Measurements from ENCODE around the gene ZNF805. TPM values are rescaled to one million over a fixed set of nuclear protein-coding genes. Genes with fewer than 3 reads are reported as not detected.

ZNF805 gene
- total and polyA plus RNA-seq, 2 of the 13 experiments (the other 11 are each of a cell fraction or from before 2014, with no cell fraction given): 5.1 to 12.8 TPM

GRCh38 chr19:57245959-57246358 lies 5.5 kb downstream of the ZNF805 start (continued):
- TF ChIP-seq ZNF362 (CRISPR knock-in tag; IDR thresholded peaks at IDR 0.05; ENCODE audit: borderline replicate concordance): no peak
- no peak for TF ChIP-seq TSC22D2 (CRISPR knock-in tag; IDR thresholded peaks at IDR 0.05; ENCODE audit: borderline replicate concordance)
- no peak for TF ChIP-seq RORA (CRISPR knock-in tag; IDR thresholded peaks at IDR 0.05)
- TF ChIP-seq ZNF558 (CRISPR knock-in tag; IDR thresholded peaks at IDR 0.05; ENCODE audit: borderline replicate concordance): no peak
- no peak for TF ChIP-seq ZNF543 (CRISPR knock-in tag; IDR thresholded peaks at IDR 0.05)
- TF ChIP-seq, protein P1, sequence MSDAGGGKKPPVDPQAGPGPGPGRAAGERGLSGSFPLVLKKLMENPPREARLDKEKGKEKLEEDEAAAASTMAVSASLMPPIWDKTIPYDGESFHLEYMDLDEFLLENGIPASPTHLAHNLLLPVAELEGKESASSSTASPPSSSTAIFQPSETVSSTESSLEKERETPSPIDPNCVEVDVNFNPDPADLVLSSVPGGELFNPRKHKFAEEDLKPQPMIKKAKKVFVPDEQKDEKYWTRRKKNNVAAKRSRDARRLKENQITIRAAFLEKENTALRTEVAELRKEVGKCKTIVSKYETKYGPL (CRISPR knock-in tag; IDR thresholded peaks at IDR 0.05): no peak
- no peak for TF ChIP-seq SOX13 (IDR thresholded peaks at IDR 0.05)
- peak in 1 of 2 experiments; percentile 42; a peak in 2 of 4 replicates for TF ChIP-seq SOX13 (CRISPR knock-in tag; conservative IDR thresholded peaks at IDR 0.05 in 1 of 2, IDR thresholded peaks at IDR 0.05 in 1 of 2)
- TF ChIP-seq, protein P2, sequence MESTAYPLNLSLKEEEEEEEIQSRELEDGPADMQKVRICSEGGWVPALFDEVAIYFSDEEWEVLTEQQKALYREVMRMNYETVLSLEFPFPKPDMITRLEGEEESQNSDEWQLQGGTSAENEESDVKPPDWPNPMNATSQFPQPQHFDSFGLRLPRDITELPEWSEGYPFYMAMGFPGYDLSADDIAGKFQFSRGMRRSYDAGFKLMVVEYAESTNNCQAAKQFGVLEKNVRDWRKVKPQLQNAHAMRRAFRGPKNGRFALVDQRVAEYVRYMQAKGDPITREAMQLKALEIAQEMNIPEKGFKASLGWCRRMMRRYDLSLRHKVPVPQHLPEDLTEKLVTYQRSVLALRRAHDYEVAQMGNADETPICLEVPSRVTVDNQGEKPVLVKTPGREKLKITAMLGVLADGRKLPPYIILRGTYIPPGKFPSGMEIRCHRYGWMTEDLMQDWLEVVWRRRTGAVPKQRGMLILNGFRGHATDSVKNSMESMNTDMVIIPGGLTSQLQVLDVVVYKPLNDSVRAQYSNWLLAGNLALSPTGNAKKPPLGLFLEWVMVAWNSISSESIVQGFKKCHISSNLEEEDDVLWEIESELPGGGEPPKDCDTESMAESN (CRISPR knock-in tag; conservative IDR thresholded peaks at IDR 0.05): no peak
- TF ChIP-seq ZKSCAN8 (CRISPR knock-in tag; IDR thresholded peaks at IDR 0.05; ENCODE audit: borderline replicate concordance): no peak
- TF ChIP-seq SUZ12 (IDR thresholded peaks at IDR 0.05; ENCODE audit: low read depth, low read length): no peak
- no peak for TF ChIP-seq MZF1 (CRISPR knock-in tag; IDR thresholded peaks at IDR 0.05; ENCODE audit: borderline replicate concordance)
- no peak for TF ChIP-seq ZNF138 (CRISPR knock-in tag; IDR thresholded peaks at IDR 0.05; ENCODE audit: low read depth)
- no peak for TF ChIP-seq FOXK2 (IDR thresholded peaks at IDR 0.05)
- TF ChIP-seq, protein P3, sequence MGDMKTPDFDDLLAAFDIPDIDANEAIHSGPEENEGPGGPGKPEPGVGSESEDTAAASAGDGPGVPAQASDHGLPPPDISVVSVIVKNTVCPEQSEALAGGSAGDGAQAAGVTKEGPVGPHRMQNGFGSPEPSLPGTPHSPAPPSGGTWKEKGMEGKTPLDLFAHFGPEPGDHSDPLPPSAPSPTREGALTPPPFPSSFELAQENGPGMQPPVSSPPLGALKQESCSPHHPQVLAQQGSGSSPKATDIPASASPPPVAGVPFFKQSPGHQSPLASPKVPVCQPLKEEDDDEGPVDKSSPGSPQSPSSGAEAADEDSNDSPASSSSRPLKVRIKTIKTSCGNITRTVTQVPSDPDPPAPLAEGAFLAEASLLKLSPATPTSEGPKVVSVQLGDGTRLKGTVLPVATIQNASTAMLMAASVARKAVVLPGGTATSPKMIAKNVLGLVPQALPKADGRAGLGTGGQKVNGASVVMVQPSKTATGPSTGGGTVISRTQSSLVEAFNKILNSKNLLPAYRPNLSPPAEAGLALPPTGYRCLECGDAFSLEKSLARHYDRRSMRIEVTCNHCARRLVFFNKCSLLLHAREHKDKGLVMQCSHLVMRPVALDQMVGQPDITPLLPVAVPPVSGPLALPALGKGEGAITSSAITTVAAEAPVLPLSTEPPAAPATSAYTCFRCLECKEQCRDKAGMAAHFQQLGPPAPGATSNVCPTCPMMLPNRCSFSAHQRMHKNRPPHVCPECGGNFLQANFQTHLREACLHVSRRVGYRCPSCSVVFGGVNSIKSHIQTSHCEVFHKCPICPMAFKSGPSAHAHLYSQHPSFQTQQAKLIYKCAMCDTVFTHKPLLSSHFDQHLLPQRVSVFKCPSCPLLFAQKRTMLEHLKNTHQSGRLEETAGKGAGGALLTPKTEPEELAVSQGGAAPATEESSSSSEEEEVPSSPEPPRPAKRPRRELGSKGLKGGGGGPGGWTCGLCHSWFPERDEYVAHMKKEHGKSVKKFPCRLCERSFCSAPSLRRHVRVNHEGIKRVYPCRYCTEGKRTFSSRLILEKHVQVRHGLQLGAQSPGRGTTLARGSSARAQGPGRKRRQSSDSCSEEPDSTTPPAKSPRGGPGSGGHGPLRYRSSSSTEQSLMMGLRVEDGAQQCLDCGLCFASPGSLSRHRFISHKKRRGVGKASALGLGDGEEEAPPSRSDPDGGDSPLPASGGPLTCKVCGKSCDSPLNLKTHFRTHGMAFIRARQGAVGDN (CRISPR knock-in tag; IDR thresholded peaks at IDR 0.05): no peak; the same call in 1 of the 2 replicates
- no peak for TF ChIP-seq NFYB (CRISPR knock-in tag; IDR thresholded peaks at IDR 0.05)
- TF ChIP-seq AGO2 (optimal IDR thresholded peaks at IDR 0.05; ENCODE audit: low read depth, low read length): no peak
- TF ChIP-seq, protein P4, sequence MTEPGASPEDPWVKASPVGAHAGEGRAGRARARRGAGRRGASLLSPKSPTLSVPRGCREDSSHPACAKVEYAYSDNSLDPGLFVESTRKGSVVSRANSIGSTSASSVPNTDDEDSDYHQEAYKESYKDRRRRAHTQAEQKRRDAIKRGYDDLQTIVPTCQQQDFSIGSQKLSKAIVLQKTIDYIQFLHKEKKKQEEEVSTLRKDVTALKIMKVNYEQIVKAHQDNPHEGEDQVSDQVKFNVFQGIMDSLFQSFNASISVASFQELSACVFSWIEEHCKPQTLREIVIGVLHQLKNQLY (CRISPR knock-in tag; IDR thresholded peaks at IDR 0.05): no peak
- TF ChIP-seq ZNF883 (CRISPR knock-in tag; IDR thresholded peaks at IDR 0.05; ENCODE audit: not compliant biosample characterization): no peak
- peak; percentile 50; the same call in 1 of the 2 replicates for TF ChIP-seq TBX2 (CRISPR knock-in tag; IDR thresholded peaks at IDR 0.05; ENCODE audit: borderline replicate concordance)
- no peak for TF ChIP-seq PRMT3 (CRISPR knock-in tag; IDR thresholded peaks at IDR 0.05; ENCODE audit: borderline replicate concordance, low read depth)

All from HepG2 (cell line).